Measurements from ENCODE around the gene CLSTN2.

DNA sequence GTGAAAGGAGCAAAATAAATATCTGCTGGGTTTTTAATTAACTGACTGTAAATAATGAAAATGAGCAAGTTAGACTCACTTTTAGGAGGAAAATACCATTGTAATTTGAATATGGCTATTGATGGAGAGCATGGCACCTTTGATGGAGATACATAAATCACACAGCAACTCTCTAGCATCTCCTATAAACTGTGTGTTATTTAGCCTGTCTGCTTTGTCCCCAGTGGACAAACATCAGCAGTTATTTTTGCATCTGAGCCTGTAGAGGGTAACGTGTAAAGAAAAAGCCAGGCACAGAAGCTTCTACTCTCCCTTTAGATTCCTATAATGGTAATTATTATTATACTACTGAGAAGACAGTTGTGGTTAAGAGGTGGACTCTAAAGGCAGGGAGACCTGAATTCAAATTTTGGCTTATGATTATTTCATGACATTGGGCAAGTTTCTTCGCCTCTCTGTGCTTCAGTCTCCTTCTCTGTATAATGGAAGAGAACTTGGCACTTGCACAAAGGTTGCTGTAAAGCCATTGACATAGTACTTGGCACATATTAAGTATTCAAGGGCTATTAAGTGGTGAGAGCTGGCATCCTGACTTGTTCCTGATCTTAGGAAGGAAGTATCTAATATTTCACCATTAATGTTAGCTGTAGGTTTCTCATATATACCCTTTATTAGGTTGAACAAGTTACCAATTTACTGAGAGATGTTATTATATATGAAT is 453.4 kb downstream of the CLSTN2 start:
- TF ChIP-seq, protein P1, sequence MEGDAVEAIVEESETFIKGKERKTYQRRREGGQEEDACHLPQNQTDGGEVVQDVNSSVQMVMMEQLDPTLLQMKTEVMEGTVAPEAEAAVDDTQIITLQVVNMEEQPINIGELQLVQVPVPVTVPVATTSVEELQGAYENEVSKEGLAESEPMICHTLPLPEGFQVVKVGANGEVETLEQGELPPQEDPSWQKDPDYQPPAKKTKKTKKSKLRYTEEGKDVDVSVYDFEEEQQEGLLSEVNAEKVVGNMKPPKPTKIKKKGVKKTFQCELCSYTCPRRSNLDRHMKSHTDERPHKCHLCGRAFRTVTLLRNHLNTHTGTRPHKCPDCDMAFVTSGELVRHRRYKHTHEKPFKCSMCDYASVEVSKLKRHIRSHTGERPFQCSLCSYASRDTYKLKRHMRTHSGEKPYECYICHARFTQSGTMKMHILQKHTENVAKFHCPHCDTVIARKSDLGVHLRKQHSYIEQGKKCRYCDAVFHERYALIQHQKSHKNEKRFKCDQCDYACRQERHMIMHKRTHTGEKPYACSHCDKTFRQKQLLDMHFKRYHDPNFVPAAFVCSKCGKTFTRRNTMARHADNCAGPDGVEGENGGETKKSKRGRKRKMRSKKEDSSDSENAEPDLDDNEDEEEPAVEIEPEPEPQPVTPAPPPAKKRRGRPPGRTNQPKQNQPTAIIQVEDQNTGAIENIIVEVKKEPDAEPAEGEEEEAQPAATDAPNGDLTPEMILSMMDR (IDR thresholded peaks at IDR 0.05) = no peak
- no peak for TF ChIP-seq POLR2A (IDR thresholded peaks at IDR 0.05)

Measured in vagina (tissue), 2 donors.